ENCODE measurements around the gene MLLT3.

DNA sequence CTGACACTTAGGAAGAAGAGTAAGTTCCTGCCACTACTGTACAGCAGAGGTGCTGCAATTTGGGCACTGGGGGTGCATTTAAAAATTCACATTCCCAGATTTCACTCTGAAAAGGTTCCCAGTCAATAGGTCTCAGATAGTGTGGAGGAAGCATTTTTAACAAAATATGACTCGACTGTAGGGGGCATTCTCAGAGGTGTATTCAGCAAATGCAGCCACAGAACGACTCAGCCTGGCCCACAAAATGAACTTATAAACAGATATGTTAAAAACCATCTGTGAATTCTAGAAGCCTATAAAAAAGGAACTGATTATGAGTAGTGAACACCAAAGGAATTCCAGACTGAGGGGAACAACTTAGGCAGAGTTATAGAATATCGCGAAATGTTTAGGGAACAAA lies 31.1 kb downstream of the MLLT3 start:
- TF ChIP-seq, protein P1, sequence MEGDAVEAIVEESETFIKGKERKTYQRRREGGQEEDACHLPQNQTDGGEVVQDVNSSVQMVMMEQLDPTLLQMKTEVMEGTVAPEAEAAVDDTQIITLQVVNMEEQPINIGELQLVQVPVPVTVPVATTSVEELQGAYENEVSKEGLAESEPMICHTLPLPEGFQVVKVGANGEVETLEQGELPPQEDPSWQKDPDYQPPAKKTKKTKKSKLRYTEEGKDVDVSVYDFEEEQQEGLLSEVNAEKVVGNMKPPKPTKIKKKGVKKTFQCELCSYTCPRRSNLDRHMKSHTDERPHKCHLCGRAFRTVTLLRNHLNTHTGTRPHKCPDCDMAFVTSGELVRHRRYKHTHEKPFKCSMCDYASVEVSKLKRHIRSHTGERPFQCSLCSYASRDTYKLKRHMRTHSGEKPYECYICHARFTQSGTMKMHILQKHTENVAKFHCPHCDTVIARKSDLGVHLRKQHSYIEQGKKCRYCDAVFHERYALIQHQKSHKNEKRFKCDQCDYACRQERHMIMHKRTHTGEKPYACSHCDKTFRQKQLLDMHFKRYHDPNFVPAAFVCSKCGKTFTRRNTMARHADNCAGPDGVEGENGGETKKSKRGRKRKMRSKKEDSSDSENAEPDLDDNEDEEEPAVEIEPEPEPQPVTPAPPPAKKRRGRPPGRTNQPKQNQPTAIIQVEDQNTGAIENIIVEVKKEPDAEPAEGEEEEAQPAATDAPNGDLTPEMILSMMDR (IDR thresholded peaks at IDR 0.05; ENCODE audit: low read depth, low read length), result no peak
- TF ChIP-seq EZH2phosphoT487 (IDR thresholded peaks at IDR 0.05; ENCODE audit: low read depth), result no peak

All from OCI-LY3 (cell line).